ENCODE measurements around the gene HYAL4.

The HYAL4 gene

DNA sequence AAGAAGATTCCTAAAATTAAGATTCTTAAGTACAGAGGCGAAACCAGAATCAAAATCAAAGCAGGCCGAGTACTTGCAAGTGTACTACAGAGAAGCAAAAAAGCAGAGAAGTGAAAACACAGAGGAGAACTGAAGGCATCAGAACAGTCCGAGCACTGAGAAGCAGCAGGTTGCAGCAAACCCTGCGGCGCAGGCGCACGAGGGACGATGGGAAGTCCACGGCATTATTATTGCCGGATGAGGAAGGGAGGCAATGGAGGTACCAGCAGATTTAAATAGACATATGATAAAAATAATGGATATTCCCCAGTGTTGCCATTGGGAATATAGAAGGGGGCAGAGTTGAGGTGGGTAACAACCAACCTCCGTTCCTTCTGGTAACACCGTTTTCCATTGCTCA is 72.9 kb downstream of the HYAL4 start:
- DNase-seq: no peak

DNA sequence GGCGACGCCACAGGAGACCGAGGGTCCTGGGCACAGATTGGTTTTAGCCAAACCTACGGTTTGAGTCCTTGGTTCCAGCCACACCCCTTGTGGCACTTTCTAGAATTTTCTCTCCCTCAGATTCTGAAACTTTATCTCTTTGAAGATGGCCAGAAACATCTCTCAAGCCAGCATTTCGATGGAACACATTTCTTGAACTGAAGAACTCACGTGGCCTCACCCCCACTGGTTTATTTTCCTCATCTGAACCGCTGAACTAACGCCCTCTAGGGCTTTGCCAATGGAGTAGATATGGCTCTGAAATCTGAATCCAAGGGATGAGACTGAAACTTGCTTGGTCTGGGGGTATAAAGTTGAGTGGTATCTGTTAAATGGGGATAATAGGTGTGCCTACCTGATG is 73.3 kb downstream of the HYAL4 start:
- no peak for DNase-seq

DNA sequence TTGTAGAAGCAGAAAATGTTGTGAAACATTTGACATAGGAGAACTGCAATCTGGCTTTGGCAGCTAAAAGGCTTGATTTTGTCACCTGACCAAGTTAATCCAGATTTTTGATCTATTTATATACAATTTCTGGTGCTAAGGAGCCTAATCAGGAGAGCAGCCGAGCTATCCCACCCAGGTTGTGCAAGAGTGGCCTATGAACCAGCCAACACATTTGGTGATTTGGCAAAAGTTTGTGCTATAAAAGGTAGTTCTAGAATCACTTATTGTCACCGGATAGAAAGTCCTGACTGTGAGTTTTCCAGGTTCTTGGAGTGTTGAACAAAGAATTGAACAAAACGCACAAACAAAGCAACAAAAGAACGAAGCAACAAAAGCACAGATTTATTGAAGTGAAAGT is 78.6 kb downstream of the HYAL4 start:
- no peak for DNase-seq

DNA sequence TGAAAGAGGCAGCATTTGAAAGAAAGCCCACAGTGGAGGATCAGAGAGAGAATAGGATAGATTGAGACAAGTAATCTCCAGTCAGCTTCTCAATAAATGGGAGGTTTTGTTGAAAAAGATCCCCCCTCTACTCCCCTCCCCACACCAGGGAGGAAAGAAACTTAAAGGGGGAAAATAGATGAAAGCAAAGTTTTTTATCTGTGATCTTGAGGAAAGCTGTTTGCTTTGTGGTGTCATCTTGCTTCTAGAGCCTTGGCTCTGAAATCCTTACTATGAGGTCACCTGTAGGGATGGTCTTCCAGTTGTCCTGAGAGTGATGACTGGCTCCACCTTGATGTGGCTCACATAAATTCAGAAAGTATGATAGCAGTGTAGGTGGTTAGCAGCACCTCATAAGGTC is 80.0 kb downstream of the HYAL4 start, which contains the start of gene SPAM1:
SPAM1 (plus strand) TSS at position 301 of the 400 bp plus-strand sequence. CDS start 28,330 bp downstream, outside the sequence.
- DNase-seq: no peak
